Activated B cell treated with CpG ODN at 0.5 μM for 24 hours (primary cell): ENCODE results near the gene EMC10. TPM values are rescaled to one million over a fixed set of nuclear protein-coding genes. Genes with fewer than 3 reads are reported as not detected.

Source experiments
- ATAC-seq: fragments of 200-7000 bp; cut with Tn5 transposase; one replicate; pipeline ENCODE4 v1.10.0; 2021; ENCODE audit warnings: low read depth, mild to moderate bottlenecking, moderate library complexity
- CTCF ChIA-PET: fragments of 350-600 bp; sonication (Branson Sonifier 250); formaldehyde crosslinking; loops from one replicate; lab custom pipeline; 2021; ENCODE audit warnings: antibody characterized with exemption; lab: Charles Lee
- POLR2A ChIA-PET: fragments of 350-600 bp; sonication (Branson Sonifier 250); formaldehyde crosslinking; loops from one replicate; lab custom pipeline; 2021; ENCODE audit warnings: antibody characterized with exemption; lab: Charles Lee
- DNase-seq: peaks from one replicate; pipeline ENCODE4 v3.0.0; 2022
- H3K27ac Mint-ChIP-seq: one replicate; pipeline ENCODE4 v1.8.0; 2020; ENCODE audit warnings: mixed read lengths
- H3K27me3 Mint-ChIP-seq: one replicate; pipeline ENCODE4 v1.8.0; 2021; ENCODE audit warnings: mixed read lengths
- H3K36me3 Mint-ChIP-seq: one replicate; pipeline ENCODE4 v1.8.0; 2021; ENCODE audit warnings: low read depth, mixed read lengths
- H3K4me1 Mint-ChIP-seq: one replicate; pipeline ENCODE4 v1.8.0; 2021; ENCODE audit warnings: mixed read lengths
- H3K4me3 Mint-ChIP-seq: one replicate; pipeline ENCODE4 v1.8.0; 2020; ENCODE audit warnings: mild to moderate bottlenecking, mixed read lengths
- H3K9me3 Mint-ChIP-seq: one replicate; pipeline ENCODE4 v1.8.0; 2020; ENCODE audit warnings: mixed read lengths
- intact Hi-C: fragments of 100-400 bp; cut with micrococcal nuclease; formaldehyde crosslinking; loops from one replicate; pipeline ENCODE4 v1.15.1; 2024
- total RNA-seq: library from RNA; stranded (reverse); gene quantifications from 2 replicates; pipeline ENCODE4 v1.2.3, GENCODE V29; 2022
- TF ChIP-seq, protein P1 (sequence below): fragments of 200-600 bp; IDR thresholded peaks from one replicate; pipeline ENCODE4 v1.8.0; 2022; ENCODE audit warnings: antibody characterized with exemption, mild to moderate bottlenecking

EMC10 gene
- total RNA-seq, 1 donor from 2014 or later = 72.1 TPM

DNA sequence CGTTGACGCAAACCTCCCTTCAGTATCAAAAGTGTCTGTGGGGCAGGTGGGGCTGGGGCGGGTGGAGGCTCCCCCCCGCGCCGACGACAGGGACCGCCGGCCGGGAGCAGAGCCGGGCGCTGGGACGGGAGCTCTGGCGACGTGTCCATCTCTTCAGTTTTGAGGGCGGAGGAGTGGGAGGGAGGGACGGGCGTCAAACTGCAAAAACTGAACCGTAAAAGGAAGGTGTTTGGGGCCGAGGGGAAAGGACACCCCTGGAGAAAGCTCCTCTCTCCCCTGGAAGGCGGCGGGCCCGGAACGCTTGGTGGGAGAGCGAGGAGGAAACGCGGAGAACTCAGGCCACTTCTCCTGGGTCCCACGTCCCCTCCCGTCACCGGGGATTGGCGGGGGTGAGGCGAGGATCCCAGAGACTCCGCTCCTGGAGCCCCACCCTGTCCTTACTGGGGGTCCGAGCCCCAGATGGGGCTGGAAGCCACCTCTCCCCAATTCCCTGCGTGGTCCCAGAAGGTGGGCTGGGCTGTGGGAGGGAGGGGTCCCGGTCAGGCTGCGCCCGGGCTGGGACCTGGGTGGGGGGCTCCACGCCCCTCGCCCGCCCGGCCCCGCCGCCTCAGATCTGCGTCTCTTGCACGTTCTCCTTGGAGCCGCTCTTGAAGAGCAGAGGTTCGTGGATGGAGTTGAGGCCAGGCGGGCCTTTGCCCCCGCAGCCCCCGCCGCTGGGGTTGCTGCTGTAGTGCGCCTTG, 40.8 kb downstream of the EMC10 start:
- CTCF ChIA-PET = no interaction called here
- DNase-seq = no peak
- H3K4me1 Mint-ChIP-seq = no peaks in the 10 kb centered on the region
- POLR2A ChIA-PET = interaction anchor here (0.6 kb wide), 1 partner anchor 91 kb away, joined by 3 read pairs; no protein-coding TSS in a partner anchor
- no peak for ATAC-seq
- intact Hi-C loops = no loop called here
- no peak overlapping the region for H3K4me3 Mint-ChIP-seq
- H3K27me3 Mint-ChIP-seq = peaks cover 8% of the 10 kb centered on the region
- no peak overlapping the region for H3K27ac Mint-ChIP-seq
- TF ChIP-seq, protein P1, sequence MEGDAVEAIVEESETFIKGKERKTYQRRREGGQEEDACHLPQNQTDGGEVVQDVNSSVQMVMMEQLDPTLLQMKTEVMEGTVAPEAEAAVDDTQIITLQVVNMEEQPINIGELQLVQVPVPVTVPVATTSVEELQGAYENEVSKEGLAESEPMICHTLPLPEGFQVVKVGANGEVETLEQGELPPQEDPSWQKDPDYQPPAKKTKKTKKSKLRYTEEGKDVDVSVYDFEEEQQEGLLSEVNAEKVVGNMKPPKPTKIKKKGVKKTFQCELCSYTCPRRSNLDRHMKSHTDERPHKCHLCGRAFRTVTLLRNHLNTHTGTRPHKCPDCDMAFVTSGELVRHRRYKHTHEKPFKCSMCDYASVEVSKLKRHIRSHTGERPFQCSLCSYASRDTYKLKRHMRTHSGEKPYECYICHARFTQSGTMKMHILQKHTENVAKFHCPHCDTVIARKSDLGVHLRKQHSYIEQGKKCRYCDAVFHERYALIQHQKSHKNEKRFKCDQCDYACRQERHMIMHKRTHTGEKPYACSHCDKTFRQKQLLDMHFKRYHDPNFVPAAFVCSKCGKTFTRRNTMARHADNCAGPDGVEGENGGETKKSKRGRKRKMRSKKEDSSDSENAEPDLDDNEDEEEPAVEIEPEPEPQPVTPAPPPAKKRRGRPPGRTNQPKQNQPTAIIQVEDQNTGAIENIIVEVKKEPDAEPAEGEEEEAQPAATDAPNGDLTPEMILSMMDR = no peak
- no peaks in the 10 kb centered on the region for H3K9me3 Mint-ChIP-seq
- no peaks in the 10 kb centered on the region for H3K36me3 Mint-ChIP-seq

DNA sequence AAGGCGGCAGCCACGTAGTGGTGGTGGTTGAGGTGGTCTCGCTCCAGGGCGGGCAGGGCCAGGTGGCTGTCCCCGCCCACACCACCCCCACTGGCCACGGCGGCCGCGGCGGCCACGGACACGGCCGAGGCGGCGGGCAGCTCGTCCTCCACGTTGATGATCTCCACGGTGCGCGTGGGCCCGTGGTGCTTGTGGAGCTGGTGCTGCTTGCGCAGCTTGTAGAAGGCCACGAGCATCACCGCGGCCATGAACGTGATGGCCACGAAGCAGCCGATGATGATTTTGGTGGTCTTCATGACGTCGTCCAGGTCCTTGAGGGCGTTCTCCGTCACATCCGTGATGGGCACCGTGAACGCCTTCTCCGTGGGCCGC, 41.4 kb downstream of the EMC10 start:
- H3K27me3 Mint-ChIP-seq = peaks cover 8% of the 10 kb centered on the region
- H3K27ac Mint-ChIP-seq = no peak overlapping the region
- POLR2A ChIA-PET = no interaction called here
- H3K36me3 Mint-ChIP-seq = no peaks in the 10 kb centered on the region
- no peaks in the 10 kb centered on the region for H3K9me3 Mint-ChIP-seq
- ATAC-seq (no peak), DNase-seq (no peak)
- H3K4me1 Mint-ChIP-seq = no peaks in the 10 kb centered on the region
- TF ChIP-seq, protein P1 = no peak
- CTCF ChIA-PET = no interaction called here
- intact Hi-C loops = no loop called here
- H3K4me3 Mint-ChIP-seq = no peak overlapping the region

DNA sequence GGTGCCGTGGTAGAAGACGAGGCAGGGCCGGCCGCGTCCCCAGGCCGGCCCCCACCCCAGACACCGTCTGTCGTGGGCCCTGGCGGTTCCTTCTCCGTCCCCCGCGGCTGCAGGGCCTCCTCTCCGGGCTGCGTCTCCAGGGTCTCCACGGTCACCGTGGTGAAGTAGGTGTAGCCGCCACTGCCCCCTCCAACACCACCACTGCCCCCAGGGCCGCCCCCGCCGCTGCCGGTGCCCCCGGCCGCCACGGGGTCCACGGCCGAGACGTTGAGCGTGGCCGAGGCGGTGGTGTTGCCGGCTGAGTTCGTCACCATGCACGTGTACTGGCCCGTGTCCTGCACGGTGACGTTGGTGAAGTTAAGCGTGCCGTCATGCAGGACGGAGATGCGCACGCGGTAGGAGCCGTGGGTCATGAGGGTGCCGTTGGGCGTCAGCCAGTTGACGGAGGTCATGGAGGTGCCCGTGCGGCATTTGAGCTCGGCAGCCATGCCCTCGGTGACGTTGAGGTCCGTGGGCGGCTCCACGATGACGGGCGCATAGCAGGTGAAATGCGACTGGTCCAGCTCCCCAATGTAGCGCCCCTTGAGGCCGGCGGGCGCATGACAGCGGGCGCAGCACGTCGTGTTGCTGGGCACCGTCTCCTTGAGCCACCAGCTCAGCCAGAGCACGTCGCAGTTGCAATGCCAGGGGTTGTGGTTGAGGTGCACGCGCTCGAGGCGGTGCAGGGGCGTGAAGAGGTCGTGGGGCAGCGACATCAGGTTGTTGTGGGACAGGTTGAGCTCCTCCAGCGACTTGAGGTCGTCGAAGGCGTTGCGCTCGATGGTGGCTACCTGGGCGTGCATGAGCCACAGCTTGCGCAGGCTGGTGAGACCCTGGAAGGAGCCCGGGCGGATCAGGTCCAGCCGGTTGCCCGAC, 42.0 kb downstream of the EMC10 start:
- ATAC-seq (no peak), DNase-seq (no peak)
- no peaks in the 10 kb centered on the region for H3K9me3 Mint-ChIP-seq
- intact Hi-C loops = no loop called here
- H3K4me3 Mint-ChIP-seq = no peak overlapping the region
- TF ChIP-seq, protein P1 = no peak
- ChIA-PET POLR2A (no interaction called here), CTCF (no interaction called here)
- no peaks in the 10 kb centered on the region for H3K36me3 Mint-ChIP-seq
- no peak overlapping the region for H3K27ac Mint-ChIP-seq
- no peaks in the 10 kb centered on the region for H3K4me1 Mint-ChIP-seq
- peaks cover 8% of the 10 kb centered on the region for H3K27me3 Mint-ChIP-seq

DNA sequence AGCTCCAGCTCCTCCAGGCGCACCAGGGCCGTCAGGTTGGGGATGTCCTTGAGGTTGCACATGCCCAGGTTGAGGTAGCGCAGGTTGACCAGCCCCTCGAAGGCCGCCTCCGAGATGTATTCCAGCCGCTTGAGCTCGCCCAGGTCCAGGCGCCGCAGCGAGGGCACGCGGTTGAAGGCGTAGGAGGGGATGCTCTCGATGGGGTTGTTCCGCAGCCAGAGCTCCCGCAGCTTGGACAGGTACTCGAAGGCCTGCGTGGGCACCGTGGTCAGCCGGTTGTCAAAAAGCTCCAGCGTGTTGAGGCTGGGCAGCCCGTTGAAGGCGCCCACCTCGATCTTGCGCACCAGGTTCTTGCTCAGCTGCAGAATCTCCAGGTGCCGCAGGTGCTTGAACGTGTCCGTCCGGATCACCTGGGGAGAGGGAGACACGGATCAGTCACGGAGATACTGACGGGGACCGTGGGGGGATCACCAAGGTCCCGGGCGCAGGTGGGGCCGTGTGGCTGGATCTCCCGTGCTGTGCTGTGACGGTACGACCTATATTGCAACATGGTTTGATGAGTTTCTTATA, 42.8 kb downstream of the EMC10 start:
- DNase-seq = no peak
- ChIA-PET POLR2A (interaction anchor here (0.6 kb wide), 1 partner anchor 30 kb away, joined by 3 read pairs; no protein-coding TSS in a partner anchor), CTCF (no interaction called here)
- TF ChIP-seq, protein P1 = no peak
- no peak for ATAC-seq
- Mint-ChIP-seq H3K9me3 (no peaks in the 10 kb centered on the region), H3K27me3 (peaks cover 7% of the 10 kb centered on the region), H3K27ac (no peak overlapping the region), H3K4me1 (no peaks in the 10 kb centered on the region), H3K4me3 (no peak overlapping the region), H3K36me3 (no peaks in the 10 kb centered on the region)
- intact Hi-C loops = no loop called here
